Measurements from ENCODE around the gene CLIP3.
"Not testable (repeated sequence)": the region's sequence is repeated elsewhere in the genome, so short reads cannot be mapped to it uniquely, and the experiment has no call there.

The CLIP3 gene

GRCh38 chr19:36032251-36033104 is at the start of gene CLIP3:
TSS of gene CLIP3 (minus strand) at chr19:36032873. CDS start at chr19:36032357, 516 bp downstream.
- no peak within 1 kb of the TSS for H3K27ac ChIP-seq
- no peak for TF ChIP-seq CTCF (IDR thresholded peaks at IDR 0.05)
- TF ChIP-seq ZFX (IDR thresholded peaks at IDR 0.05; ENCODE audit: borderline replicate concordance): no peak

DNA sequence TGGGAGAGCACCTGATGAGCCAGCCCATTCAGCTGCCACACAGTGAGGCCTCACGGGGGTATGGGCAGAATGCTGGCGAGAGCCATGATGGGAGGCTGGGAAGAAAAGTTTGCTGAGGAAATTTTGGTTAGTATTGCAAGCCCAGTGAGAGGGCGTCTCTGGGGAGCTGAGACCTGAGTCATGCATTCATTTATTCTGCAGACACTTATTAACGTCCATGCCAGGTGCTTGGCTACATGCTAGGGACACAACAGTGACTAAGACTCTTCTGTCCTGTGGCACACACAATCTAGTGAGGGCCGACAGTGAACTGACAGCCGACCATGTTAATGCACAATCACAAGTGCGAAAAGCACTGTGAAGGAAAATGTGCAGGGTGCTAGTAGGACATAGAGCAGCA is 49.2 kb upstream of the CLIP3 start:
- TF ChIP-seq CTCF (IDR thresholded peaks at IDR 0.05) (no peak), ZFX (IDR thresholded peaks at IDR 0.05; ENCODE audit: borderline replicate concordance) (no peak)
- H3K27ac ChIP-seq: no peak overlapping the region

DNA sequence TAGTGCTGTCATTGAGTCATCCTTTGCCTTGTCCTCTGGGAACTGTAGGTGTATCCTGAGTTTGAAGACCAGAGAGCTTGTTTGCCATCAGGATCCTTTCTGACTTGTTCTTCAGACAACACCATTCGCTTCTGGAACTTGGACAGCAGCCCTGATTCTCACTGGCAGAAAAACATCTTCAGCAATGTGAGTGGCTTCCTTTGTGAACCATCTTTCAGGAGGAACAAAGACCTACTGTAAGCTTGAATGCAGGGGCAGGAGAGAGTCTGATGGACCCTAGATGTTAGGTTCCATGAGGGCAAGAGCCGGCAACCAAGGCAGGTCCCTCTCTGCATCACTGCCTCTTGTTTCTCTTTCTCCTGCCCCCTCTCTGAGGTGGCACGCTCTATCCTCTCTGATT is 48.7 kb upstream of the CLIP3 start:
- H3K27ac ChIP-seq: no peak overlapping the region
- TF ChIP-seq ZFX (IDR thresholded peaks at IDR 0.05; ENCODE audit: borderline replicate concordance) (no peak), CTCF (IDR thresholded peaks at IDR 0.05) (no peak)

DNA sequence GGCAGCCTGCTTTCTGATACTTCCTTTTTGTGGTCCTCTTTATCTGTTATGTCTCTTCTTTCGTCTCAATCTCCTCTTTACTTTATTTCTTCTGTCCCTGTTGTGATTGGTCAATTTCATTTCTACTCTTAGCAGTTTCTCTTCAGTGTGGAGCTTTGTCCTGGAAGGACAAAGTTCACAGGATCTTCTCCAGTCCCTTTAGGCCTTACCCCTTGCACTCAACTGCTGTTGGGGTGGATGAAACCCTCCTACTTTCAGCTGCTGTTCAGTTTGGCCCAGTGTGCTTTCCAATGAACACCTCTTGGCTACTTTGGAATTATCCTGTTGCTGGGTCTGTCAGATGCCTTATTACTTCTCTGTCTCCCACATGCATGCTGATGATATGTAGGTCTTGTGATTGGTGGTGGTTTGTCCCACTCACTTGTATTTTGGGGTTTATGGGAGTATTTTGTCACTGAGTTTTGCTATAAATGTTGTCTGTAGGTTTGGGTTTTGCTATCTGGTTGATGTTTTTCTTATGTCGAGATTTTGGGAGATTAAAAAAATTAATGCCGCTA is 46.8 kb upstream of the CLIP3 start:
- H3K27ac ChIP-seq: no peak overlapping the region
- TF ChIP-seq ZFX (IDR thresholded peaks at IDR 0.05; ENCODE audit: borderline replicate concordance) (no peak), CTCF (IDR thresholded peaks at IDR 0.05) (no peak)

GRCh38 chr19:36073121-36073876 is 40.6 kb upstream of the CLIP3 start:
- no peak for TF ChIP-seq CTCF (IDR thresholded peaks at IDR 0.05)
- TF ChIP-seq ZFX (IDR thresholded peaks at IDR 0.05; ENCODE audit: borderline replicate concordance): no peak
- H3K27ac ChIP-seq: no peak overlapping the region

DNA sequence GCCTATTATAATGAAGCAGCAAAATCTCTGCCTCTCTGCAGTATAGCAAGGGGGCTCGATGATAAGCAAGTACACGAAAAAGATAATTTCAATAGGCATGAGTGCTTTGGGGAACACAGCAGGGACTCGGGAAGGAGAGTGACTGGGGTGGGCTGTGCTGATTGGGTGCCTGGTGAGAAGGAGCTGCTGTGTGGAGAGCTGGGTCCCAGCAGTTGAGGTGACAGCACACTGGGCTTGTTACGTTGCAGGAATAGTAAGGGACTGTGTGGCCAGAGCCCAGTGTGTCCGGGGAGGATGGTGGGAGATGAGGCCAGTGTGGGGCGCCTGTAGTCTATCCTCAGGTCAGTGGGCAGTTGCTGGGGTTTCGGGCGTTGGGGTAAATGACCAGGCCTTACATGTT is 39.4 kb upstream of the CLIP3 start:
- TF ChIP-seq ZFX (IDR thresholded peaks at IDR 0.05; ENCODE audit: borderline replicate concordance) (no peak), CTCF (IDR thresholded peaks at IDR 0.05) (no peak)
- no peak overlapping the region for H3K27ac ChIP-seq

GRCh38 chr19:36068810-36069499 is 36.3 kb upstream of the CLIP3 start:
- not testable (repeated sequence) for H3K27ac ChIP-seq
